22Rv1 (cell line): ENCODE measurements around the gene CCDC180.
"Not testable (repeated sequence)": the region's sequence is repeated elsewhere in the genome, so short reads cannot be mapped to it uniquely, and the experiment has no call there.

ENCODE experiments used
- H3K27ac ChIP-seq: fragments of 450-650 bp; 2 replicates; pipeline ENCODE4 v1.5.1; 2017
- ZFX ChIP-seq: fragments of 450-650 bp; IDR thresholded peaks from 2 replicates; pipeline ENCODE4 v1.6.1; 2017; ENCODE audit warnings: antibody characterized with exemption, borderline replicate concordance
- TF ChIP-seq, protein P1 (sequence below): fragments of 450-650 bp; IDR thresholded peaks from 2 replicates; pipeline ENCODE4 v1.5.1; 2017; ENCODE audit warnings: mild to moderate bottlenecking

Gene CCDC180

DNA sequence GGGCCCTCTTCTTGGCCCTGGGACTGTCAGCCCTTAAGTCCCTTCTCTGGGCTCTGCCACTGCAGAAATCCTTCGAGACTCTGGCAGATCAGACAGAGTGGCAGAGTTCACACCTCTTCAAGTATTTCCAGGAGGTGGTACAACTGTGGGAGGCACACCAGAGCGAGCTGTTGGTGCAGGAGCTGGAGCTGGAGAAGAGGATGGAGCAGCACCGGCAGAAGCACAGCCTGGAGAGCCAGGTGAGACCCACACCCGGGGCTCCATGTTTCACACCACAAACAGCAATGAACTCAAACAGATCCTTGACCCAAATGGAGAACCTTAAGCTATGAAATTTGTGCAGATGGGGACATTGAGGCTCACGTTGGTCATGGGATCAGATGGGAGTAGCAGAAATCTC, 17.5 kb downstream of the CCDC180 start:
- H3K27ac ChIP-seq = no peak overlapping the region
- TF ChIP-seq ZFX = no peak
- TF ChIP-seq, protein P1, sequence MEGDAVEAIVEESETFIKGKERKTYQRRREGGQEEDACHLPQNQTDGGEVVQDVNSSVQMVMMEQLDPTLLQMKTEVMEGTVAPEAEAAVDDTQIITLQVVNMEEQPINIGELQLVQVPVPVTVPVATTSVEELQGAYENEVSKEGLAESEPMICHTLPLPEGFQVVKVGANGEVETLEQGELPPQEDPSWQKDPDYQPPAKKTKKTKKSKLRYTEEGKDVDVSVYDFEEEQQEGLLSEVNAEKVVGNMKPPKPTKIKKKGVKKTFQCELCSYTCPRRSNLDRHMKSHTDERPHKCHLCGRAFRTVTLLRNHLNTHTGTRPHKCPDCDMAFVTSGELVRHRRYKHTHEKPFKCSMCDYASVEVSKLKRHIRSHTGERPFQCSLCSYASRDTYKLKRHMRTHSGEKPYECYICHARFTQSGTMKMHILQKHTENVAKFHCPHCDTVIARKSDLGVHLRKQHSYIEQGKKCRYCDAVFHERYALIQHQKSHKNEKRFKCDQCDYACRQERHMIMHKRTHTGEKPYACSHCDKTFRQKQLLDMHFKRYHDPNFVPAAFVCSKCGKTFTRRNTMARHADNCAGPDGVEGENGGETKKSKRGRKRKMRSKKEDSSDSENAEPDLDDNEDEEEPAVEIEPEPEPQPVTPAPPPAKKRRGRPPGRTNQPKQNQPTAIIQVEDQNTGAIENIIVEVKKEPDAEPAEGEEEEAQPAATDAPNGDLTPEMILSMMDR = no peak

DNA sequence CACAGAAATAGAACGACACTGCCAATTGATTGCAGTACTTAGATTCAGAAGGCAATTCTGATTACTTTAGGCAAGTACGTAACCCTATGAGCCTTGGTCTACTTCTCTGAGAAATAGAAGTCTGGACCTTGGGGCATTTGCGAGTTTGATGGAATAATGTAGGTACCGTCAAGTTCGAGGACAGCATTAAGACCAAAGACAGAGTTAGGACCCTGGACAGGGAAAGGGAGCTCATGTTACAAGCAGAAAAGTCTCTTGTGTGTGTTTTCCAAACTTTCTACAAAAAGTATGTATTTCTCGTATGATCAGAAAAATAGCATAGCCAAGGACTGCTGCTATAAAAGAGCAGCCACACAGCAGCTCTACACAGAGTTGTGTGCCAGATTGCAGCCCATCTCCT, 20.1 kb downstream of the CCDC180 start:
- TF ChIP-seq ZFX = no peak
- TF ChIP-seq, protein P1 = no peak
- H3K27ac ChIP-seq = no peak overlapping the region

DNA sequence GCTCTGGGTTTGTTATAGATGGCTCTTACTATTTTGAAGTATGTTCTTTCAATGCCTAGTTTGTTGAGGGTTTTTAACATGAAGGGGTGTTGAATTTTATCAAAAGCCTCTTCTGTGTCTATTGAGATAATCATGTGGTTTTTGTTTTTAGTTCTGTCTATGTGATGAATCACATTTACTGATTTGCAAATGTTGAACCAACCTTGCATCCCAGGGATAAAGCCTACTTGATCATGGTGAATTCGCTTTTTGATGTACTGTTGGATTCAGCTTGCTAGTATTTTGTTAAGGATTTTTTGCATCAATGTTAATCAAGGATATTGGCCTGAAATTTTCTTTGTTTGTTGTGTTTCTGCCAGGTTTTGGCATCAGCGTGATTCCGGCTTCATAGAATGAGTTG, 25.5 kb downstream of the CCDC180 start:
- no peak overlapping the region for H3K27ac ChIP-seq
- no peak for TF ChIP-seq ZFX
- TF ChIP-seq, protein P1 = no peak

DNA sequence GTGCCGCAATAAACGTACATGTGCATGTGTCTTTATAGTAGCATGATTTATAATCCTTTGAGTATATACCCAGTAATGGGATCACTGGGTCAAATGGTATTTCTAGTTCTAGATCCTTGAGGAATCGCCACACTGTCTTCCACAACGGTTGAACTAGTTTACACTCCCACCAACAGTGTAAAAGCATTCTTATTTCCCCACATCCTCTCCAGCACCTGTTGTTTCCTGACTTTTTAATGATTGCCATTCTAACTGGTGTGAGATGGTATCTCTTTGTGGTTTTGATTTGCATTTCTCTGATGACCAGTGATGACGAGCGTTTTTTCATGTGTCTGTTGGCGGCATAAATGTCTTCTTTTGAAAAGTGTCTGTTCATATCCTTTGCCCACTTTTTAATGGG, 28.2 kb downstream of the CCDC180 start:
- not testable (repeated sequence) for H3K27ac ChIP-seq

DNA sequence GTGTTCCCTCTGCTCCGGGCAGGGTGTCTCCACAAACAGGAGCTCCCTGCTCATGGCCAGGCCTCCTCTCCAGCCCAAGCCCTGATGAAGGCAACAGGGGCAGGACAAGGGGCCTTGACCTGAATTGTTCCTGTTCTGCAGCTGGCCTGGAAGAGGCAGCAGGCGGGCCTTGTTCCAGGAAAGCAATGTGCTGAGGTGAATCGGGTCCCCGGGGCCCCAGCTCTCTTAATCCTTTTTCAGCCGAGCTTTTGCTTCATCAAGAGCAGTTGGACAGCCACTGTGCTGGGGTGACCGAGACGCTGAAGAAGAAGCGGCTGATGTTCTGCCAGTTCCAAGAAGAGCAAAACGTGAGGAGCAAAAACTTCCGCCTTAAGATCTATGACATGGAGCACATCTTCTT, 41.4 kb downstream of the CCDC180 start:
- no peak overlapping the region for H3K27ac ChIP-seq
- no peak for TF ChIP-seq ZFX

DNA sequence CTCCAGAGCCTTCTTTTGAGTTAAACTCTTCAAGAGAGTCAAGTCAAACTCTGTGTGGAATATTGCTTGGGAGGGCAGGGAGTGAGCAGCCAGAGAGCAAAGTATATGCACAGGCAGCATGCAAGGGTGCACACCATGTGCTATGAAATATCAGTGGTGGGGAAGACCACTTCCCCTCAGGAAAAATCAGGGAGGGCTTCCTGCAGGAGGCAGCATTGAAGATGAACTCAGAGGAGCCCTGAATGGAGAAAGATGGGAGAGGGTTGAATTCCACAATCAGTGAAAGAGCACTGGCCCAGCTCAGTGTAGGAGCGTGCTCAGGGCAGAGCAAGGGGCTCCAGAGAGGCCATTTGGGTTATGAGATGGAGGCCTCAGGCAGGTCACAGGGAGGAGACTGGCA, 41.9 kb downstream of the CCDC180 start:
- TF ChIP-seq, protein P1 = no peak
- TF ChIP-seq ZFX = no peak

DNA sequence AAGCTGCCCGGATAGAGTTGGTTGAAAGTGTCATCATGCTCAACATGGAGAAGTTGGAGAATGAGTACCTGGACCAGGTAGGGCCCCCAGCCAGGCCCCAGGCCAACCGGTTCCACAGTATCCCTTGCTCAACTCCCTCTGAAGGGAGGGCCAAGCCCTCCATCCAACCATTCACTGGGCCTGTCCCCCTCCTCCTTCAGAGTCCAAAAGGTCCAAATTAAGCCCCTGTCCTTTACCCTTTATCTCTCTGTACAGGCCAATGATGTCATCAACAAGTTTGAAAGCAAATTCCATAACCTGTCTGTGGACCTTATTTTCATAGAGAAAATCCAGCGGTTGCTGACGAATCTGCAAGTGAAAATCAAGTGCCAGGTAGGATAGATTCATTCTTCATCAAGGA, 47.2 kb downstream of the CCDC180 start:
- no peak for TF ChIP-seq ZFX
- TF ChIP-seq, protein P1 = no peak
- no peak overlapping the region for H3K27ac ChIP-seq

More for the DNA sequence above, 41.9 kb downstream of the CCDC180 start:
- no peak overlapping the region for H3K27ac ChIP-seq

DNA sequence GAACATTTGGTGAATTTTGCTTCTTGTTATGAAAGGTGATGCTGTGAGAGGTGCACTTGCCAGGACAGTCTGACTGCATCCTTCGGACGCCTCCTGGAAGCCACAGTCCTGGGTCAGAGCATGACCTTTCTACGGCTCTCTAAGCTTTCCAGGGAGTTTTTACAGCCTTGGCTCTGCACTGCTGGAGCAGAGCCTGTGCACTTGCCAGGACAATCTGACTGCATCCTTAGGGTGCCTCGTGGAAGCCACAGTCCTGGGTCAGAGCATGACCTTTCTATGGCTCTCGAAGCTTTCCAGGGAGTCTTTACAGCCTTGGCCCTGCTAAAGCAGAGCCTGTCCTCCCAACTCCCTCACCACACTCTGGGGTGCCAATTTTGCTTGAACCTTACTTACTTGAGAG, 49.6 kb downstream of the CCDC180 start:
- H3K27ac ChIP-seq = no peak overlapping the region
- no peak for TF ChIP-seq ZFX
- TF ChIP-seq, protein P1 = no peak
